MM.1S (cell line): ENCODE measurements around the gene CAB39.

ENCODE experiments used
- EZH2 ChIP-seq: fragments of 300-600 bp; sonication (generic); optimal IDR thresholded peaks from 2 replicates; pipeline ENCODE3; 2017; ENCODE audit warnings: low read depth, mild to moderate bottlenecking, antibody characterized with exemption, low read length, mixed read lengths
- EZH2phosphoT487 ChIP-seq: fragments of 300-600 bp; sonication (generic); IDR thresholded peaks from 2 replicates; pipeline ENCODE4 v1.6.1; 2018; ENCODE audit warnings: antibody characterized with exemption, low read length
- TF ChIP-seq, protein P1 (sequence below): fragments of 300-600 bp; sonication (generic); IDR thresholded peaks from 2 replicates; pipeline ENCODE4 v1.5.1; 2016; ENCODE audit warnings: antibody characterized with exemption, low read length, mixed read lengths

DNA sequence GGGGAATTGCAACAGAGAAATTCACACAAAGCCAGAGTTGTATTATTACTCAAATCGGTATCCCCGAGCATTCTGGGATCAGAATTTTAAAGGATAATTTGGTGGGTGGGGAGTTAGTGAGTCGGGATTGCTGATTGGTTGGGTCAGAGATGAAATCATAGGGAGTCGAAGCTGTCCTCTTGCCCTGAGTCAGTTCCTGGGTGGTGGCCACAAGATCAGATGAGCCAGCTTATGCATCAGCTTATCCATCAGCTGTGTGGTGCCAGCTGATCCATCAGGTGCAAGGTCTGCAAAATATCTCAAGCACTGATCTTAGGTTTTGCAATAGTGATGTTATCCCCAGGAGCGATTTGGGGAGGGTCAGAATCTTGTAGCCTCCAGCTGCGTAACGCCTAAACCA lies 117.8 kb downstream of the CAB39 start:
- no peak for TF ChIP-seq EZH2phosphoT487
- TF ChIP-seq, protein P1, sequence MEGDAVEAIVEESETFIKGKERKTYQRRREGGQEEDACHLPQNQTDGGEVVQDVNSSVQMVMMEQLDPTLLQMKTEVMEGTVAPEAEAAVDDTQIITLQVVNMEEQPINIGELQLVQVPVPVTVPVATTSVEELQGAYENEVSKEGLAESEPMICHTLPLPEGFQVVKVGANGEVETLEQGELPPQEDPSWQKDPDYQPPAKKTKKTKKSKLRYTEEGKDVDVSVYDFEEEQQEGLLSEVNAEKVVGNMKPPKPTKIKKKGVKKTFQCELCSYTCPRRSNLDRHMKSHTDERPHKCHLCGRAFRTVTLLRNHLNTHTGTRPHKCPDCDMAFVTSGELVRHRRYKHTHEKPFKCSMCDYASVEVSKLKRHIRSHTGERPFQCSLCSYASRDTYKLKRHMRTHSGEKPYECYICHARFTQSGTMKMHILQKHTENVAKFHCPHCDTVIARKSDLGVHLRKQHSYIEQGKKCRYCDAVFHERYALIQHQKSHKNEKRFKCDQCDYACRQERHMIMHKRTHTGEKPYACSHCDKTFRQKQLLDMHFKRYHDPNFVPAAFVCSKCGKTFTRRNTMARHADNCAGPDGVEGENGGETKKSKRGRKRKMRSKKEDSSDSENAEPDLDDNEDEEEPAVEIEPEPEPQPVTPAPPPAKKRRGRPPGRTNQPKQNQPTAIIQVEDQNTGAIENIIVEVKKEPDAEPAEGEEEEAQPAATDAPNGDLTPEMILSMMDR: no peak
- TF ChIP-seq EZH2: no peak
